ENCODE results near the gene PAM. TPM values are rescaled to one million over a fixed set of nuclear protein-coding genes. Genes with fewer than 3 reads are reported as not detected.

Gene PAM
- total and polyA plus RNA-seq, 3 donors from 2014 or later, result 65.5 to 92.5 (median 77.5) TPM

- TF ChIP-seq CTCF (IDR thresholded peaks at IDR 0.05), result no peak
- no peak for TF ChIP-seq POLR2A (IDR thresholded peaks at IDR 0.05)
- no peak for DNase-seq
- Histone ChIP-seq H3K4me3 (no peak overlapping the region), H3K36me3 (ENCODE audit: low read depth, missing control alignments) (no peaks in the 10 kb centered on the region), H3K9me3 (no peaks in the 10 kb centered on the region), H3K27ac (no peak overlapping the region), H3K27me3 (no peaks in the 10 kb centered on the region), H3K4me1 (no peaks in the 10 kb centered on the region)
- WGBS, 2 donors, result 68 to 74% methylated on average over 6 of the region's 6 CpGs
- intact Hi-C loops (cut with DNase I; ENCODE audit: low total_unique reads), result no loop called here
Observed at GRCh38 chr5:102922111-102922720, 167.1 kb downstream of the PAM start.

- Histone ChIP-seq H3K27ac (no peak overlapping the region), H3K36me3 (ENCODE audit: low read depth, missing control alignments) (no peaks in the 10 kb centered on the region), H3K4me1 (no peaks in the 10 kb centered on the region), H3K27me3 (no peaks in the 10 kb centered on the region), H3K9me3 (no peaks in the 10 kb centered on the region), H3K4me3 (no peak overlapping the region)
- WGBS, 2 donors, result 46 to 54% methylated on average over 4 of the region's 4 CpGs
- no peak for DNase-seq
- intact Hi-C loops (cut with DNase I; ENCODE audit: low total_unique reads), result no loop called here
- TF ChIP-seq CTCF (IDR thresholded peaks at IDR 0.05), result no peak
- no peak for TF ChIP-seq POLR2A (IDR thresholded peaks at IDR 0.05)
Observed at GRCh38 chr5:102922799-102923477, 167.8 kb downstream of the PAM start.

GRCh38 chr5:102924963-102925362 is 169.9 kb downstream of the PAM start:
- H3K27me3 ChIP-seq, result no peaks in the 10 kb centered on the region
- no peaks in the 10 kb centered on the region for H3K9me3 ChIP-seq
- no peak overlapping the region for H3K27ac ChIP-seq
- no peaks in the 10 kb centered on the region for H3K4me1 ChIP-seq
- intact Hi-C loops (cut with DNase I; ENCODE audit: low total_unique reads), result no loop called here
- no peak for DNase-seq
- TF ChIP-seq CTCF (IDR thresholded peaks at IDR 0.05) (no peak), POLR2A (IDR thresholded peaks at IDR 0.05) (no peak)
- H3K36me3 ChIP-seq (ENCODE audit: low read depth, missing control alignments), result no peaks in the 10 kb centered on the region
- H3K4me3 ChIP-seq, result no peak overlapping the region
- WGBS, 2 donors, result 75 to 77% methylated on average over 2 of the region's 2 CpGs

- H3K27ac ChIP-seq, result no peak overlapping the region
- no peaks in the 10 kb centered on the region for H3K9me3 ChIP-seq
- TF ChIP-seq CTCF (IDR thresholded peaks at IDR 0.05) (no peak), POLR2A (IDR thresholded peaks at IDR 0.05) (no peak)
- no peaks in the 10 kb centered on the region for H3K27me3 ChIP-seq
- H3K4me1 ChIP-seq, result no peaks in the 10 kb centered on the region
- no peaks in the 10 kb centered on the region for H3K36me3 ChIP-seq (ENCODE audit: low read depth, missing control alignments)
- intact Hi-C loops (cut with DNase I; ENCODE audit: low total_unique reads), result no loop called here
- 87 to 96% methylated on average over 6 of the region's 6 CpGs for WGBS, 2 donors
- H3K4me3 ChIP-seq, result no peak overlapping the region
- DNase-seq, result no peak
Observed at GRCh38 chr5:102927007-102927406, 171.9 kb downstream of the PAM start.

GRCh38 chr5:102930244-102930643 is 175.1 kb downstream of the PAM start:
- intact Hi-C loops (cut with DNase I; ENCODE audit: low total_unique reads), result no loop called here
- WGBS, 2 donors, result 91 to 92% methylated on average over 3 of the region's 3 CpGs

More at GRCh38 chr5:102930244-102930643, 175.1 kb downstream of the PAM start:
- DNase-seq, result no peak
- Histone ChIP-seq H3K27me3 (no peaks in the 10 kb centered on the region), H3K27ac (no peak overlapping the region), H3K36me3 (ENCODE audit: low read depth, missing control alignments) (no peaks in the 10 kb centered on the region), H3K9me3 (no peaks in the 10 kb centered on the region), H3K4me1 (no peaks in the 10 kb centered on the region), H3K4me3 (no peak overlapping the region)
- TF ChIP-seq POLR2A (IDR thresholded peaks at IDR 0.05) (no peak), CTCF (IDR thresholded peaks at IDR 0.05) (no peak)

Data from testis (tissue), 3 donors.